ENCODE results near the gene JAM3. TPM values are rescaled to one million over a fixed set of nuclear protein-coding genes. Genes with fewer than 3 reads are reported as not detected.
A peak's percentile ranks its signal among the peaks of the same experiment; 100 is the strongest.
"Not testable (repeated sequence)": the region's sequence is repeated elsewhere in the genome, so short reads cannot be mapped to it uniquely, and the experiment has no call there.

JAM3 gene
- total RNA-seq, 1 donor, result 57.5 TPM

- Histone ChIP-seq H3K27me3 (ENCODE audit: insufficient read depth, low read length) (no peaks in the 10 kb centered on the region), H3K36me3 (ENCODE audit: insufficient read depth, low read length) (no peaks in the 10 kb centered on the region), H3K4me1 (ENCODE audit: insufficient read depth, low read length) (no peaks in the 10 kb centered on the region), H2AFZ (ENCODE audit: low read length) (no peak overlapping the region), H3K4me2 (ENCODE audit: insufficient read depth, low read length) (no peak overlapping the region), H3K27ac (ENCODE audit: low read depth, low read length) (no peak overlapping the region), H4K20me1 (ENCODE audit: insufficient read depth, low read length) (peaks cover 13% of the 10 kb centered on the region), H3K79me2 (ENCODE audit: insufficient read depth, low read length) (peaks cover 2% of the 10 kb centered on the region), H3K4me3 (ENCODE audit: insufficient read depth, low read length) (no peak overlapping the region), H3K9me3 (ENCODE audit: low read depth, low read length) (no peaks in the 10 kb centered on the region)
- TF ChIP-seq CTCF (IDR thresholded peaks at IDR 0.05; ENCODE audit: extremely low read depth, low read depth, low read length), result no peak
- DNase-seq (ENCODE audit: insufficient read length, low spot score, missing footprints), result no peak
These were observed 29.8 kb downstream of the JAM3 start for GRCh38 chr11:134098566-134099184.

- Histone ChIP-seq H3K27ac (ENCODE audit: low read depth, low read length) (no peak overlapping the region), H3K27me3 (ENCODE audit: insufficient read depth, low read length) (no peaks in the 10 kb centered on the region), H3K36me3 (ENCODE audit: insufficient read depth, low read length) (no peaks in the 10 kb centered on the region), H3K4me3 (ENCODE audit: insufficient read depth, low read length) (no peak overlapping the region), H2AFZ (ENCODE audit: low read length) (no peak overlapping the region), H3K79me2 (ENCODE audit: insufficient read depth, low read length) (peaks cover 2% of the 10 kb centered on the region), H3K9me3 (ENCODE audit: low read depth, low read length) (no peaks in the 10 kb centered on the region), H3K4me2 (ENCODE audit: insufficient read depth, low read length) (no peak overlapping the region), H3K4me1 (ENCODE audit: insufficient read depth, low read length) (no peaks in the 10 kb centered on the region), H4K20me1 (ENCODE audit: insufficient read depth, low read length) (peaks cover 13% of the 10 kb centered on the region)
- no peak for DNase-seq (ENCODE audit: insufficient read length, low spot score, missing footprints)
- no peak for TF ChIP-seq CTCF (IDR thresholded peaks at IDR 0.05; ENCODE audit: extremely low read depth, low read depth, low read length)
These were observed 31.3 kb downstream of the JAM3 start for GRCh38 chr11:134100171-134100570.

- H4K20me1 ChIP-seq (ENCODE audit: insufficient read depth, low read length), result peaks cover 13% of the 10 kb centered on the region
- H2AFZ ChIP-seq (ENCODE audit: low read length), result no peak overlapping the region
- H3K4me3 ChIP-seq (ENCODE audit: insufficient read depth, low read length), result no peak overlapping the region
- H3K4me2 ChIP-seq (ENCODE audit: insufficient read depth, low read length), result no peak overlapping the region
- H3K79me2 ChIP-seq (ENCODE audit: insufficient read depth, low read length), result peaks cover 2% of the 10 kb centered on the region
- H3K36me3 ChIP-seq (ENCODE audit: insufficient read depth, low read length), result no peaks in the 10 kb centered on the region
- no peaks in the 10 kb centered on the region for H3K4me1 ChIP-seq (ENCODE audit: insufficient read depth, low read length)
- no peak overlapping the region for H3K27ac ChIP-seq (ENCODE audit: low read depth, low read length)
- H3K9me3 ChIP-seq (ENCODE audit: low read depth, low read length), result no peaks in the 10 kb centered on the region
- H3K27me3 ChIP-seq (ENCODE audit: insufficient read depth, low read length), result no peaks in the 10 kb centered on the region
- peak; percentile 54 for DNase-seq (ENCODE audit: insufficient read length, low spot score, missing footprints)
- TF ChIP-seq CTCF (IDR thresholded peaks at IDR 0.05; ENCODE audit: extremely low read depth, low read depth, low read length), result no peak
These were observed 32.4 kb downstream of the JAM3 start for GRCh38 chr11:134101282-134101681.

- Histone ChIP-seq H3K27ac (ENCODE audit: low read depth, low read length) (no peak overlapping the region), H3K4me1 (ENCODE audit: insufficient read depth, low read length) (no peaks in the 10 kb centered on the region), H3K9me3 (ENCODE audit: low read depth, low read length) (no peaks in the 10 kb centered on the region), H3K79me2 (ENCODE audit: insufficient read depth, low read length) (no peaks in the 10 kb centered on the region), H3K36me3 (ENCODE audit: insufficient read depth, low read length) (no peaks in the 10 kb centered on the region), H2AFZ (ENCODE audit: low read length) (no peak overlapping the region), H3K4me2 (ENCODE audit: insufficient read depth, low read length) (no peak overlapping the region), H3K27me3 (ENCODE audit: insufficient read depth, low read length) (no peaks in the 10 kb centered on the region), H3K4me3 (ENCODE audit: insufficient read depth, low read length) (no peak overlapping the region), H4K20me1 (ENCODE audit: insufficient read depth, low read length) (no peaks in the 10 kb centered on the region)
- DNase-seq (ENCODE audit: insufficient read length, low spot score, missing footprints), result no peak
- no peak for TF ChIP-seq CTCF (IDR thresholded peaks at IDR 0.05; ENCODE audit: extremely low read depth, low read depth, low read length)
These were observed 41.5 kb downstream of the JAM3 start for GRCh38 chr11:134110252-134110815.

- H3K79me2 ChIP-seq (ENCODE audit: insufficient read depth, low read length); H3K4me1 ChIP-seq (ENCODE audit: insufficient read depth, low read length); H2AFZ ChIP-seq (ENCODE audit: low read length); H3K36me3 ChIP-seq (ENCODE audit: insufficient read depth, low read length); H3K27ac ChIP-seq (ENCODE audit: low read depth, low read length); H4K20me1 ChIP-seq (ENCODE audit: insufficient read depth, low read length); DNase-seq (ENCODE audit: insufficient read length, low spot score, missing footprints); H3K4me3 ChIP-seq (ENCODE audit: insufficient read depth, low read length); H3K9me3 ChIP-seq (ENCODE audit: low read depth, low read length); H3K4me2 ChIP-seq (ENCODE audit: insufficient read depth, low read length); H3K27me3 ChIP-seq (ENCODE audit: insufficient read depth, low read length): not testable (repeated sequence)
These were observed 44.9 kb downstream of the JAM3 start for GRCh38 chr11:134113787-134114186.

Data from osteoblast (primary cell).